ENCODE results near the gene ZSCAN10.

DNA sequence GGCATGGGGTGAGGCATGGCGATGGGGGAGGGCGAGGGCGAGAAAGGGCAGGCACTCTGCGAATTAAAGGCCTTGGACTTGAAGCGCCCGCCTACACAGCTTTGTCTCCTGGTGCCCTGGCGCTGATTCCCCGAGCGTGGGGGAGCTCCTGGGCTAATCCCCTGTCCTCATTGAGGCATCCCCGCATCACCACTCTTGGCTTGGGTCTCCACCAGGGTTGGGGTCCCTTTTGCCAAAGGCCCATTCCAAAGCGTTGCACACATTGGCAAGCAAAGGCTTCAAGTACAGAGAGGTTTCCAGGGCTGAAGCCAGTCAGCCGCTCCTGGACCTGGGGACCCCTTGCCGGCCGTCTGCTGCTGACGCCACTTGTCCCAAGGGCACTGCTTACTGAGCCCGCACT is 21.3 kb upstream of the ZSCAN10 start:
- TF ChIP-seq ZNF24 (IDR thresholded peaks at IDR 0.05) (no peak), SOX13 (IDR thresholded peaks at IDR 0.05) (no peak), SOX13 (CRISPR knock-in tag; conservative IDR thresholded peaks at IDR 0.05 in 1 of 2, IDR thresholded peaks at IDR 0.05 in 1 of 2) (no peak), ZSCAN31 (CRISPR knock-in tag; IDR thresholded peaks at IDR 0.05; ENCODE audit: low read depth) (no peak), SP1 (IDR thresholded peaks at IDR 0.05) (no peak), SP1 (CRISPR knock-in tag; IDR thresholded peaks at IDR 0.05) (no peak)
- TF ChIP-seq, protein P1, sequence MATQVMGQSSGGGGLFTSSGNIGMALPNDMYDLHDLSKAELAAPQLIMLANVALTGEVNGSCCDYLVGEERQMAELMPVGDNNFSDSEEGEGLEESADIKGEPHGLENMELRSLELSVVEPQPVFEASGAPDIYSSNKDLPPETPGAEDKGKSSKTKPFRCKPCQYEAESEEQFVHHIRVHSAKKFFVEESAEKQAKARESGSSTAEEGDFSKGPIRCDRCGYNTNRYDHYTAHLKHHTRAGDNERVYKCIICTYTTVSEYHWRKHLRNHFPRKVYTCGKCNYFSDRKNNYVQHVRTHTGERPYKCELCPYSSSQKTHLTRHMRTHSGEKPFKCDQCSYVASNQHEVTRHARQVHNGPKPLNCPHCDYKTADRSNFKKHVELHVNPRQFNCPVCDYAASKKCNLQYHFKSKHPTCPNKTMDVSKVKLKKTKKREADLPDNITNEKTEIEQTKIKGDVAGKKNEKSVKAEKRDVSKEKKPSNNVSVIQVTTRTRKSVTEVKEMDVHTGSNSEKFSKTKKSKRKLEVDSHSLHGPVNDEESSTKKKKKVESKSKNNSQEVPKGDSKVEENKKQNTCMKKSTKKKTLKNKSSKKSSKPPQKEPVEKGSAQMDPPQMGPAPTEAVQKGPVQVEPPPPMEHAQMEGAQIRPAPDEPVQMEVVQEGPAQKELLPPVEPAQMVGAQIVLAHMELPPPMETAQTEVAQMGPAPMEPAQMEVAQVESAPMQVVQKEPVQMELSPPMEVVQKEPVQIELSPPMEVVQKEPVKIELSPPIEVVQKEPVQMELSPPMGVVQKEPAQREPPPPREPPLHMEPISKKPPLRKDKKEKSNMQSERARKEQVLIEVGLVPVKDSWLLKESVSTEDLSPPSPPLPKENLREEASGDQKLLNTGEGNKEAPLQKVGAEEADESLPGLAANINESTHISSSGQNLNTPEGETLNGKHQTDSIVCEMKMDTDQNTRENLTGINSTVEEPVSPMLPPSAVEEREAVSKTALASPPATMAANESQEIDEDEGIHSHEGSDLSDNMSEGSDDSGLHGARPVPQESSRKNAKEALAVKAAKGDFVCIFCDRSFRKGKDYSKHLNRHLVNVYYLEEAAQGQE (IDR thresholded peaks at IDR 0.05; ENCODE audit: borderline replicate concordance in 1 of 2, low read depth in 1 of 2, low read length in 2 of 2): no peak
- TF ChIP-seq, protein P2, sequence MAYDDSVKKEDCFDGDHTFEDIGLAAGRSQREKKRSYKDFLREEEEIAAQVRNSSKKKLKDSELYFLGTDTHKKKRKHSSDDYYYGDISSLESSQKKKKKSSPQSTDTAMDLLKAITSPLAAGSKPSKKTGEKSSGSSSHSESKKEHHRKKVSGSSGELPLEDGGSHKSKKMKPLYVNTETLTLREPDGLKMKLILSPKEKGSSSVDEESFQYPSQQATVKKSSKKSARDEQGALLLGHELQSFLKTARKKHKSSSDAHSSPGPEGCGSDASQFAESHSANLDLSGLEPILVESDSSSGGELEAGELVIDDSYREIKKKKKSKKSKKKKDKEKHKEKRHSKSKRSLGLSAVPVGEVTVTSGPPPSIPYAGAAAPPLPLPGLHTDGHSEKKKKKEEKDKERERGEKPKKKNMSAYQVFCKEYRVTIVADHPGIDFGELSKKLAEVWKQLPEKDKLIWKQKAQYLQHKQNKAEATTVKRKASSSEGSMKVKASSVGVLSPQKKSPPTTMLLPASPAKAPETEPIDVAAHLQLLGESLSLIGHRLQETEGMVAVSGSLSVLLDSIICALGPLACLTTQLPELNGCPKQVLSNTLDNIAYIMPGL (CRISPR knock-in tag; IDR thresholded peaks at IDR 0.05; ENCODE audit: borderline replicate concordance in 1 of 2, low read depth in 1 of 2): no peak
- TF ChIP-seq, protein P3, sequence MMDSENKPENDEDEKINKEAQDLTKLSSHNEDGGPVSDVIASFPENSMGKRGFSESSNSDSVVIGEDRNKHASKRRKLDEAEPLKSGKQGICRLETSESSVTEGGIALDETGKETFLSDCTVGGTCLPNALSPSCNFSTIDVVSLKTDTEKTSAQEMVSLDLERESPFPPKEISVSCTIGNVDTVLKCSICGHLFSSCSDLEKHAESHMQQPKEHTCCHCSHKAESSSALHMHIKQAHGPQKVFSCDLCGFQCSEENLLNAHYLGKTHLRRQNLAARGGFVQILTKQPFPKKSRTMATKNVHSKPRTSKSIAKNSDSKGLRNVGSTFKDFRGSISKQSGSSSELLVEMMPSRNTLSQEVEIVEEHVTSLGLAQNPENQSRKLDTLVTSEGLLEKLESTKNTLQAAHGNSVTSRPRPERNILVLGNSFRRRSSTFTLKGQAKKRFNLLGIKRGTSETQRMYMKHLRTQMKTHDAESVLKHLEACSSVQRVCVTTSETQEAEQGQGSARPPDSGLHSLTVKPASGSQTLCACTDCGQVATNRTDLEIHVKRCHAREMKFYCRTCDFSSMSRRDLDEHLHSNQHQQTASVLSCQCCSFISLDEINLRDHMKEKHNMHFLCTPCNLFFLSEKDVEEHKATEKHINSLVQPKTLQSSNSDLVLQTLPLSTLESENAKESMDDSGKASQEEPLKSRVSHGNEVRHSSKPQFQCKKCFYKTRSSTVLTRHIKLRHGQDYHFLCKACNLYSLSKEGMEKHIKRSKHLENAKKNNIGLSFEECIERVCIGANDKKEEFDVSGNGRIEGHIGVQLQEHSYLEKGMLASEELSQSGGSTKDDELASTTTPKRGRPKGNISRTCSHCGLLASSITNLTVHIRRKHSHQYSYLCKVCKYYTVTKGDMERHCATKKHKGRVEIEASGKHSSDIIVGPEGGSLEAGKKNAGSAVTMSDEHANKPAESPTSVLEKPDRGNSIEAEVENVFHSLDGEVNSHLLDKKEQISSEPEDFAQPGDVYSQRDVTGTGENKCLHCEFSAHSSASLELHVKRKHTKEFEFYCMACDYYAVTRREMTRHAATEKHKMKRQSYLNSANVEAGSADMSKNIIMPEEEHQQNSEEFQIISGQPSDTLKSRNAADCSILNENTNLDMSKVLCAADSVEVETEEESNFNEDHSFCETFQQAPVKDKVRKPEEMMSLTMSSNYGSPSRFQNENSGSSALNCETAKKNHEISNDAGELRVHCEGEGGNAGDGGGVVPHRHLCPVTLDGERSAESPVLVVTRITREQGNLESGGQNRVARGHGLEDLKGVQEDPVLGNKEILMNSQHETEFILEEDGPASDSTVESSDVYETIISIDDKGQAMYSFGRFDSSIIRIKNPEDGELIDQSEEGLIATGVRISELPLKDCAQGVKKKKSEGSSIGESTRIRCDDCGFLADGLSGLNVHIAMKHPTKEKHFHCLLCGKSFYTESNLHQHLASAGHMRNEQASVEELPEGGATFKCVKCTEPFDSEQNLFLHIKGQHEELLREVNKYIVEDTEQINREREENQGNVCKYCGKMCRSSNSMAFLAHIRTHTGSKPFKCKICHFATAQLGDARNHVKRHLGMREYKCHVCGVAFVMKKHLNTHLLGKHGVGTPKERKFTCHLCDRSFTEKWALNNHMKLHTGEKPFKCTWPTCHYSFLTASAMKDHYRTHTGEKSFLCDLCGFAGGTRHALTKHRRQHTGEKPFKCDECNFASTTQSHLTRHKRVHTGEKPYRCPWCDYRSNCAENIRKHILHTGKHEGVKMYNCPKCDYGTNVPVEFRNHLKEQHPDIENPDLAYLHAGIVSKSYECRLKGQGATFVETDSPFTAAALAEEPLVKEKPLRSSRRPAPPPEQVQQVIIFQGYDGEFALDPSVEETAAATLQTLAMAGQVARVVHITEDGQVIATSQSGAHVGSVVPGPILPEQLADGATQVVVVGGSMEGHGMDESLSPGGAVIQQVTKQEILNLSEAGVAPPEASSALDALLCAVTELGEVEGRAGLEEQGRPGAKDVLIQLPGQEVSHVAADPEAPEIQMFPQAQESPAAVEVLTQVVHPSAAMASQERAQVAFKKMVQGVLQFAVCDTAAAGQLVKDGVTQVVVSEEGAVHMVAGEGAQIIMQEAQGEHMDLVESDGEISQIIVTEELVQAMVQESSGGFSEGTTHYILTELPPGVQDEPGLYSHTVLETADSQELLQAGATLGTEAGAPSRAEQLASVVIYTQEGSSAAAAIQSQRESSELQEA (CRISPR knock-in tag; IDR thresholded peaks at IDR 0.05; ENCODE audit: not compliant biosample characterization): no peak
